ENCODE data around the gene MAP3K9.
A peak's percentile ranks its signal among the peaks of the same experiment; 100 is the strongest.
"Not testable (repeated sequence)": the region's sequence is repeated elsewhere in the genome, so short reads cannot be mapped to it uniquely, and the experiment has no call there.

Gene MAP3K9

DNA sequence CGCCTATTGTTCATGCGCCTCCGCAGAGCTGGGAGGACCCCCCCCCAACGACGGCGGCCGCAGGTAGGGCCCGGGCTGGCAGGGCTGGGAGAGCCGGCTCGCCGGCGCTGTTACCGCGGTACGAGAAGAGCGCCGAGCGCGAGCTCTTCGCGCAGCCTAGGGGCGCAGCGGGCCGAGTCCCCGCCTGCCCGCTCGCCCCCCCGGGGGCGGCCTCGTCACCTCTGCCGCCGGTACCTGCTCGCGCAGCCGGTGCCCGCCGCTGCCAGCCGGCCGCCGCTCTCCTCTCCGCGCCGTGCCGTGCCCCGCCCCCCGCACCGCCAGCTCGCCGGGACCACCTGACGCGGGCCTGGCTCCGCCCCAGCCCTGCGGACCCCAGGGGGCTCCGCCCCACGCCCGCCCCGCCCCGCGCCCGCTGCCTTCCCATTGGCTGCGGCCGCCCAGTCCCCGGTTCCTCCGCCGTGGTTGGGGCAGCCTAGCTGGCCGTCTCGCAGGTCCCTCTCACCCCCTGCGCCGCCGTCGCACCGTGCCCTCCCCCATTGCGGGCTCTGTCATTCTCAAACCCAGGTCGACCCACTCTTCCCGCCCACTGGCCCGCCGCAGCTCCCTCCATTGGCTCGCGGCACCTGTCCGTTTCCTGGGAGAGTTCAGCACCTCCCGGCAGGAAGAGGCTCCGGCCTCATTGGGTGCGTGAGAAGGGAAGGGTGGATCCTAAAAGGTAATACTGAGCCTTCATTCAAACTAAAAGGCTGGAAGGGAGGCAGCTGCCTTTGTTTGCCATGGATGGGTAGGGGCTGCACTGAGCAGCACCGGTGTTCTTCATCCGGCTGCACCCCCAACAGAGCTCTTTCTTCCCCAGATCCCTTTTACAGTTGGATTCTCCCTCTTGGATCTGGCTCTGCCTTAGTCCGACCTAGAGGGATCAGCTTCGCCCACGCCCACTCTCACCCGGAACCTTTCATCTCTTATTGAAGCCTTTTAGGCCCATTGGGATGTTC, at the start of gene MAP3K9:
Gene MAP3K9 (minus strand): TSS at position 289 of the 995 bp plus-strand sequence. CDS start 342 bp downstream, outside the sequence.
- peak; percentile 99 for FAIRE-seq

DNA sequence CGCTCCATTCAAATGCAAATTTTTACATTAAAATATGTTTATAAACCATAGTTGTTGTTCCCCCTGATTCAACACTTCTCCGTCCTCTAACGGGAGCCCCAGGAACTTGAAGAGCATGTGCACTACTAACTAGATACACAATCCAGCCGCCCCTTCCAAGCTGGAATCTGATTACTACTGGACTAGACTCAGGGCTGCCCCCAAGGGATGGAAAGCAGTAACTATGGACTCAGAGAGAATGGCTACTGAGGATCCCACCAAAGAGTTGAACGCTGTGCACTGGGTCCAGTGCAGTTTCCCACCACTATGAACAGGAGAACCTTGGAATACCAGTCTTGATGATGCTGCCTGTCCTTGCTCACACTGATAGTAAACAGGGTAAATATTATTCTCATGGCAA, 49.3 kb upstream of the MAP3K9 start:
- FAIRE-seq (no peak), DNase-seq (ENCODE audit: extremely low spot score, insufficient read length, low read depth) (no peak)

More for the DNA sequence above, at the start of gene MAP3K9:
- DNase-seq (ENCODE audit: extremely low spot score, insufficient read length, low read depth) = peak; percentile 93

- no peak for FAIRE-seq
- DNase-seq (ENCODE audit: extremely low spot score, insufficient read length, low read depth) = no peak
Measured at GRCh38 chr14:70857496-70857890, 48.2 kb upstream of the MAP3K9 start.

GRCh38 chr14:70856851-70857495, 47.7 kb upstream of the MAP3K9 start:
- DNase-seq (ENCODE audit: extremely low spot score, insufficient read length, low read depth) (no peak), FAIRE-seq (no peak)

GRCh38 chr14:70855486-70855885, 46.2 kb upstream of the MAP3K9 start:
- FAIRE-seq = no peak
- DNase-seq (ENCODE audit: extremely low spot score, insufficient read length, low read depth) = no peak

DNA sequence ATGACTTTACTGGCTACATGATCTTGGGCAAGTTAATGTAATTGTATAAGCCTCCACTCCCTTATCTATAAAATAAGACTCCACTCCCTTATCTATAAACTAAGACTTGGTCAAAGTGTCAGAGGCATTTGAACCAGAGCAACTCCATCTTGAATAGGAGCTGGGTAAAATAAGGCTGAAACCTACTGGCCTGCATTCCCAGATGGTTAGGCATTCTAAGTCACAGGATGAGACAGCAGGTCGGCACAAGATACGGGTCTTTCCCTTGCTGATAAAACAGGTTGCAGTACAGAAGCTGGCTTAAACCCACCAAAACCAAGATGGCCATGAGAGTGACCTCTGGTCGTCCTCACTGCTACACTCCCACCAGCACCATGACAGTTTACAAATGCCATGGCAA, 44.3 kb upstream of the MAP3K9 start:
- not testable (repeated sequence) for FAIRE-seq

DNA sequence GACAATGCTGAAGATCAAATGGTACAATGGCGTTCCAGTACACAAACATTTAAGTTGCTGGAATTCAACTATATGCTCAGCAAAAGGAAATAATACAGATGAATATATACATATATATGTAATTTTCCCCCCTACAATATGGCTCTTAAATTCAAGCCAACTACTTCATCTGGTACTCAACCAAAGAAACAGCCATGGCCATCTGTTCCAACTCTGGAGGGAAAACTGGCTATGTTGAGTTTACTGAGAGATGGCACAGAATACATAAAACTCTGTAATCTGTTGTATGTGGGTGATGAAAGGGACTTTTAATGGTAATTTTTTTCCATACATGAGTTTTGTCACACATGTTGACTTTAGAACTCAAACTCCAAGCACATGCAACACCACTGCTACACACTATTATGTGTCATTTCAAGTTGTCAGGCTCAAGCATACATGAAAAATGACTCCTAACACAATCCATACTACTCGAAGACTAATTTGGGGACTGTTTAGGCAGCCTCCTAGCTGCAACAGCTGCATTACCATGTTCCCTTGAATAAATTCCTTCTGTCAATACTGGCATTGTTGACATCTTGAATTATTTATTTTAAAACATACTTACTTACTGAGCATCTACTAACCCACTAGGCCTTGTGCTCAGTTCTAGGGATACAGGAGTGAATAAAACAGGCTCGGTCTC, 38.2 kb upstream of the MAP3K9 start:
- FAIRE-seq (no peak), DNase-seq (ENCODE audit: extremely low spot score, insufficient read length, low read depth) (no peak)

More for the DNA sequence above, 44.3 kb upstream of the MAP3K9 start:
- DNase-seq (ENCODE audit: extremely low spot score, insufficient read length, low read depth) = not testable (repeated sequence)

DNA sequence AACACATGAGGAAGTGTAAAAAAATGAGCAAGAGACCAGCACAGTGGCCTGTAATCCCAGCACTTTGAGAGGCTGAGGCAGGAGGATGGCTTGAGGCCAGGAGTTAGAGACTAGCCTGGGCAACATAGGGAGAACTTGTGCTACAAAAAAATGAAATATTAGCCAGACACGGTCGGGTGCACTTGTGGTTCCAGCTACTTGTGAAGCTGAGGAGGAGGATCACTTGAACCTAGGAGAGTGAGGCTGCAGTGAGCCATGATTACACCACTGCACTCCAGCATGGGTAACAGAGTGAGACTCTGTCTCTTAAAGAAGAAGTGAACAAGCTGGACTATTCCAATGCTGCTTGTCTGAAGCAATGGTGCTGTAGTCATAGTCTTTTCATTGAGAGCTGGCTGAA, 36.3 kb upstream of the MAP3K9 start:
- DNase-seq (ENCODE audit: extremely low spot score, insufficient read length, low read depth) (no peak), FAIRE-seq (no peak)

DNA sequence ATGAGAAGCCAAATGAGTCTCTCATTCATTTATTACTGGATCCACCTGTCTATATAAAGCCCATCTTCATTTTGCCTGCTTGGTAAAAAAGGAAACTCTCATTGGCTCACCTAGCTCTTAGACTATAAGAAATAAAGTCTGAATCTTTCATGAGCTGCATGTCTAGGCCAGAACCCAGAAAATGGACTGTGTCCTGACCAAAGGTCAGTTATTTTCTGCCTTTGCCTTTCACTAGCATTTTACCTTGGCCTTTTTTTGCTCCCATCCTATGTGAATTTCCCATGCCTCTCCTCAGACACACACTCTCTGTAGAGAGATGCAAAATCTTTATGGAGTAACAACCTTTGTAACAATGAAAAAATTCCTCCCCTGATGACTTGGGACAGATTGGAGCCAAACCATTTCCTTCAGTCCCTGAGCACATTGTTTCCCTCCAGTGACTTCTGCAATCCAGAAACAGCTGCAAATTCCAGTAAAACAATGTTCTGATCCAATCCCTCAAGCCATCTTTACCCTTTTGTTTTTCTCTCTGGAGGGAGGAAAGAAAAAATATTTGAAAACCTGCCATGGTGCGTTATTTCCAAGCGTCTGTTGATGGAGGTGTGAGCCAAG, 33.6 kb upstream of the MAP3K9 start:
- DNase-seq (ENCODE audit: extremely low spot score, insufficient read length, low read depth) (no peak), FAIRE-seq (no peak)

- FAIRE-seq (no peak), DNase-seq (ENCODE audit: extremely low spot score, insufficient read length, low read depth) (no peak)
Measured at GRCh38 chr14:70838076-70838475, 28.8 kb upstream of the MAP3K9 start.

- FAIRE-seq (no peak), DNase-seq (ENCODE audit: extremely low spot score, insufficient read length, low read depth) (no peak)
Measured at GRCh38 chr14:70836946-70837345, 27.6 kb upstream of the MAP3K9 start.

DNA sequence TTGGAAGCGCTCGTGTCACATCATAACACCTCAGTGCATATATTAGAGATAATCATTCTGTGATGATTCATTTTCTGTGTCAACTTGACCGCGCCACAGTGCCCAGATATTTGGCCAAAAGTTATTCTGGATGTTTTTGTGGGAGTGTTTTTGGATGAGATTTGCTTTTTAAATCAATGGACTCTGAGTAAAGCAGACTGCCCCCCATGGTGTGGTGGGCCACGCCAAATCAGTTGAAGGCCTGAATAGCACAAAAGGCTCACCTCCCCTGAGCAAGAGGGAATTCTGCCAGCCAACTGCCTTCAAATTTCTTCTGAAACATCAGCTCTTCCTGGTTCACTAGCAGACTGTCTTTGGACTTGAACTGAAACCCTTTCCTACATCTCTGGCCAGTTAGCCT, 24.6 kb upstream of the MAP3K9 start:
- DNase-seq (ENCODE audit: extremely low spot score, insufficient read length, low read depth) = no peak
- FAIRE-seq = no peak

DNA sequence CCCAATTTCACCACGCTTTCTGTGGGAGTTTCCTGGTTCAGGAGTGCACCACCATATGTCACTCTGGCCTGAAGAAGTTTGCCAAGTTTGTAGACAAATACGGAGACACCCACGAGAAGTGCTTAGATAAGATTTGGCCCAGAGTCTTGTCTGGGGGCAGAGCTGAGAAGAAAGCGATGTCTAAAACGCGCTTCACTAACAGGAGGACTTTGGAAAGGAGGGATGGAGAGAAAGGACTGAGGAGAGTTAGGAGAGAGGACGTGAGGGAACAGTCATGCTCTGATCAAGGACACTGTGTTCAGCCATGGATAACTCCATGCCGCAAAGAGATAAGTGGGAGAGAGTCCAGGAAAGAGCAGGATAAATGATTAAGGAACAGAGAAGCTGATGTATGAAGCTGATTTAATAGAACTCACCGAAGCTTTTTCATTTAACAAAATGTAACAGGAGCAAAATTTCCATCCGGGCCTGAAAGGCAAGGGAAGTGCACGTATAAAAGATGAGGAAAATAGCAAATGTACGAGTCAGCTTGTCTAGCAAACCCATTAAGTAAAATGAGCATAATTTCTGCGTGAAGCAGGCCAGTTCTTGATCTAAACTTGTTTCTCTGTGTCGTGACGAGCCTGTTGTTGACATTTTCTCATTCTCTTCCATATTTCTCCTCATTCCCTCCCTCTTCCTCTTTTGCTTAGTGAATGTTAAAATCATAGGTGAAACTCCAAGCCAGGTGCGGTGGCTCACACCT, 23.4 kb upstream of the MAP3K9 start:
- DNase-seq (ENCODE audit: extremely low spot score, insufficient read length, low read depth) = no peak
- no peak for FAIRE-seq

- DNase-seq (ENCODE audit: extremely low spot score, insufficient read length, low read depth) (no peak), FAIRE-seq (no peak)
Measured at GRCh38 chr14:70830998-70831781, 21.9 kb upstream of the MAP3K9 start.

GRCh38 chr14:70828188-70828587, 18.9 kb upstream of the MAP3K9 start:
- DNase-seq (ENCODE audit: extremely low spot score, insufficient read length, low read depth) (no peak), FAIRE-seq (no peak)

GRCh38 chr14:70827752-70828151, 18.4 kb upstream of the MAP3K9 start:
- FAIRE-seq = no peak
- no peak for DNase-seq (ENCODE audit: extremely low spot score, insufficient read length, low read depth)

GRCh38 chr14:70827347-70827746, 18.0 kb upstream of the MAP3K9 start:
- FAIRE-seq (no peak), DNase-seq (ENCODE audit: extremely low spot score, insufficient read length, low read depth) (no peak)

GRCh38 chr14:70823281-70823680, 14.0 kb upstream of the MAP3K9 start:
- DNase-seq (ENCODE audit: extremely low spot score, insufficient read length, low read depth) (no peak), FAIRE-seq (no peak)

Data from GM18507 (cell line).